ENCODE measurements around the gene CDCA4. TPM values are rescaled to one million over a fixed set of nuclear protein-coding genes. Genes with fewer than 3 reads are reported as not detected.

The CDCA4 gene
- polyA plus RNA-seq, 10 donors, result 11.0 to 29.9 (median 16.7) TPM

DNA sequence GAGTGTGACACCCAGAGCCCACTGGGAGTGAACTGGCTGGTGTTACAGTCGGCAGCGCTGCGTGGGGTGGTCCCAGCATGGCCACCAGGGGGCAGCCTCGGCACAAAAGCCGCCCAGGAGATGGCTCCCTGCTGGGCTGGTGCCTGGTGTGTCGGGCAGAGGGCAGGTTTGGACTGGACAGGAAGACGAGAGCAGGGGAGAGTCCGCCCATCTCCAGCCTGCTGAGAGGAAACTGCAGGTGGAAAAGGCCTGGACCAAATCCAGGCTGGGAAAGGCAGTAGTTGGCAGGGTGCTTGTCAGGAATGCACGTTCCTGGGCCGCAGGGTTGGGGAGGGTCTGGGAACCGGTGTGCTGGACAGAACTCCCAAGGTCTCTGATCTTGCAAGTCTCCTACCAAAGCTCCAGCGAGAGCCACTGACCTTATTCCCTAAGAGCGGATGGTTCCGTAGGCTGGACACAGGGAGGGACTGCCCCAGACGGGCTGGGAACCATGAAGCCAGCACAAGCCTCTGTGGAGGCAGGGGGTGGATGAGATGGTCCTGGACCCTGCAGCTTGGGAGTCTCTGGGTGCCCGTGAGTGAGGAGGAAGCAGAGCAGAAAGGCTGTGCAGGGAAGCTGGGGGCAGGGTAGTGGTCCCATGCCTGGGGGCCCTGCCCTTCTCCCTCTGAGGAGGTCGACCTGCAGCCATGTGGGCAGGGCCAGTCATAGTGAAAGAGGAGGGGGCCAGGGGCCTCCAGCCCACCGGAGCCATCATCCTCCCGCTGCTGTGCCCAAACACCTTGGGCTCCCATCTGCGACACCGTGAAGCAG is 44.5 kb downstream of the CDCA4 start:
- peak in 2 of 3 donors; percentile 71 to 78 for DNase-seq

GRCh38 chr14:104975481-104976197 is 45.2 kb downstream of the CDCA4 start:
- peak in 1 of 3 donors; percentile 14 for DNase-seq

- peak in 1 of 3 donors; percentile 10 for DNase-seq
These were observed 46.1 kb downstream of the CDCA4 start for GRCh38 chr14:104974665-104975390.

DNA sequence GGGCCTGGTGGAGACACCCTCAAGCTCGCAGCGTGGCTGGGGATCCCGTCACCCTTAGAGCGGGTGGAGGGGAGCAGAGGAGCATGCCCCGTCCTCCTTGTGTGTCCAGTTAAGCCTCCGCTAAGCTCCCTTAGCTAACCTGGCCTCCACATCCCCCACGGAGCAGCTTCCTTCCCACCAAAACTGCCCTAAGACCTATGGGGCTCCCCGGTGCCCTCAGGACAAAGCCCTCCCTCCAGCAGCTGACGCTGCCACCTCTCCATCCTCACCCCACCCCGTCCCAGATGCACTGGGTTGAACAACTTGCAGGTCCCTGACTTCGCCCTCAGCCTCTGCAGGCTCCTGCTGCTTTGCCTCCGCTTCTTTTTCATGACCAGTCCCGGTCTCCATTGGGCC is 46.7 kb downstream of the CDCA4 start:
- no peak for DNase-seq

- DNase-seq, result peak; percentile 63 to 91 (median 87)
These were observed 47.3 kb downstream of the CDCA4 start for GRCh38 chr14:104973385-104974145.

- DNase-seq, result peak in 1 of 3 donors; percentile 88
These were observed 47.8 kb downstream of the CDCA4 start for GRCh38 chr14:104973135-104973384.

DNA sequence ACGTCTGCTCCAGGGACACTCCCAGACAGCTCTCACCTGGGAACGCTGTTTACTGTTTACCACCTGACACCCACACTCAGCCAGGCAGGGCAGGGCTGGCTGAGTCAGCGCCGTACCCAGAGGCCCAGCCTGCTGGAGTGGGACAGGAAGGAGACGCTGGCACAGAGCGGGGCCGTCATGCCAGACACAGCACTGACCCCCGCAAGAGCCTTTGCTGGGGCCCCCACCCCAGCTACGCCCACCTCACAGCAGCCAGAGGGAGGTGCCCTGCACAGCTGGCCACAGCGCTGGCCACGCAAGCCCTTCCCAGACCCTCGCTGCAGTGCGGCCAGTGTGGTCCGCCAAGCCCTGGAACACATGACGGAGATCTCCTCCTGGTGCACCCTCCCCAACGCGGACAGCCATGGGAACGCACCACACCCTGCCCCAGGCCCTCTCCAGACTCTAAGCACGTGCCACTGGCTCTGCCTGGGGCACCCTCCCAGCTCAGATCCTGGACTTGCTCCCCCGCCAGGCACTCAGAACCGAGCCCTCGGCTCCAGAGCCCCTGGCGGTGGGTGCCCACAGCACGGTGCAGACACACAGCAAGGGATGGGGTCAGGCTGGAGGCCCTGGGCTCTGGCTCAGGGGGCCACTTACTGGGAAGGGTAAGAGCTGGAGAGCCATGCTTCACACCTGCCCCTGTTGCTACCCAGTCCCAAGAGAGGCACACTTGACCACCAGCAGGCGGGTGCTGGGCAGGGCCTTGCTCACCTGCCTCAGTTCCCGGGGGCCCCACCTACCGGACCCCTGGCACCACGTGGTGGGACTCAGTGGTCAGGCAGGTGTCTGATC is 48.4 kb downstream of the CDCA4 start:
- peak in 1 of 3 donors; percentile 71 for DNase-seq

GRCh38 chr14:104971447-104972240 is 49.2 kb downstream of the CDCA4 start:
- peak in 1 of 3 donors; percentile 26 for DNase-seq

DNA sequence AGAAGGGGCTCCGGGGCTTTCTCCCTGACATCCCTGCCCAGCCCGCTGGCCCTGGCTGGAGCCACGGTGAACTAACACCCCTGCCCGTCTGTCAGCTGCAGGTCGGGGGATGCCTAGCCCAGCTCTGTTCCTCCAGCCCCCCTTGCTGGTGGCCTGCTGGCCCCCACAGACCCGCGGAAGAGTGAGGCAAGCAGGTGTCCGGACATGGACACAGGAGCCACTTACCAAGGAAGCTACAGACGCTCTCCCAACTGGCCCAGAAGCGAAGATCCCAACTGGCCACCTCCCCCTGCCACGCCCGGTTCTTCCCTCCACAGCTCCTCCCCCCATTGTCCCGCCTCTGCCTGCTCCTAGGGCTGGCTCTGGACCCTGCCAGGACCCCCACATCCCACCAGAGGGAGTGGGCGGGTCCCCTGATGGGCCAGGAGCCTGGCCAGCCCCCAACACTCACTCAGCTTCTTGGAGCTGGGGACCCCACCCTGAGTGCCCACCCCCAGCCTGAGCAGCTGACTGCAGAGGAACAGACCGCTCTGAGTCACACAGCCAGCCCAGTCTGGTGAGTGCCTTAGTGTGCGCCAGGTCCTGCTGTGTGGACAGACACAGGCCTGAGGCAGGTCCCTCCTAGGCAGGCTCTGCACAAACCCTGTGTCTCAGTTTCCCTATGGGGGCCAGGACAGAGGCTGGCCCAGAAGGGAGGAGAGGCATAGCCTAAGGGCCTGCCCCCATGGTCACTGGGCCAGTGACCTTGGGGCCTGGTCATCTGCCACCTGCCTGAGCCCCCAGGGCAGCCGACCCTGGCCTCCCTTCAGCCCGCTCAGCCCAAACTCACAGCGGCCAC is 50.4 kb downstream of the CDCA4 start:
- DNase-seq, result peak; percentile 70 to 90 (median 79)

DNA sequence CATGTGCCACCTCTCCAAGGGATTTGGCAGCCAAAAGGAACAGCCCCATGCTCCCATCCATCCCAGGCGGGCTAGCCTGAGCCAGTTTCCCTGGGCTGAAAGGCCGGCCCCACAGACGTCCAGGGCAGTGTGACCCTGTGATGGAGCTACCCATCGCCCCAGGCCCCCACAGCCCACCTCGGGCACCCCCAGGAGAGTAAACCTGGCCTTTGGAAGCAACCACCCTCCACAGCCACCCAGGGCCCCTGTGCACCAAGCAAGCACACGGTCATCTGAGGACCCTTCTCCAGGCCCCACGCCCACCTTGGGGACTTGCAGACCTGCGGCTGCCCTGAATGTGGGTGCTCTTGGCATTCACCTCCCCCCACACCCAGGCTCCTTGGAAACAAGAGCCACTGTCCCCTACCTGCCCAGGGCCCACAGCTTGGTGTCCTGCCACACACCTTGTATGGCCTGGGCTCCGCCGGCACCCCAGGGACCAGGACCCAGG is 51.1 kb downstream of the CDCA4 start:
- no peak for DNase-seq

DNA sequence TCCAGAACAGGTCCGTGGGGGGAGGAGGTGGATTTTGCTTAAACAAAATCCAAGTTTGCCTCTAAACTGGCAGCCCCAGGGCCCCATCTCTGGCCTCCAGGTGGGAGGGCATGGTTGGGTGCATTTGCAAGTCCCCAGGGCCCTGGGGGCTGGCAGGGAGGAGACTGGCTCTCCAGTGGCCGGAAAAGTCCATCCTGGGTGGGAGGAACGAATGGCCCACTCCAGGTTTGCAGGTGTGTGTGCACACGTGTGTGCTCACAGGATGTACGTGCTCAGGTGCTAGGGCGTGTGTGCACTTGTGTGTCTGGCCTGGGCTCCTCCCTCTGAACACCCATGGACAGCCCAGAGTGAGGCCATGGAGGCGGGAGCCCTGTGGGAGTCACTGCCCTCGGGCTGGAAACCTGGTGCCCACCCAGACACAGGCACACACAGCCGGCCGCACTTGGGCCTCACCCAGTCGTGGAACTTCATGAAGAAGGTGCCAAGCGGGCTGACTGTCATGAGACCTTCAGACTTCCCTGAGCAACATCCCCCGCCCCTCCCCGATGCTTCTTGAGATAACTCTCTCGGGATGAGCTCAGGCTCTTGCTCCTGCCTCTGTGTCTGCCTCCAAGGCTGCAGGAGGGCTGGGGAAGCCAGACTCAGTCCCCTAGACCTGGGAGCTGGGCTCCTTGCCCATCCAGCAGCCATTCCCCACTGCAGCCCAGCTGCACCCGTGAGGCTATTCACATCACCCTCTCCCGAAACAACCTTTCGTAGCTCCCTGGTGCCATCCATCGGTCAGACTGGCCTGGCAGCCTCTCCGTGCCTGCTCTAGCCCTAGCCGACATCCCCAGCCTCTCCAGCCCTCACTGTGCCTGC is 52.1 kb downstream of the CDCA4 start:
- DNase-seq, result peak in 1 of 3 donors; percentile 36

DNA sequence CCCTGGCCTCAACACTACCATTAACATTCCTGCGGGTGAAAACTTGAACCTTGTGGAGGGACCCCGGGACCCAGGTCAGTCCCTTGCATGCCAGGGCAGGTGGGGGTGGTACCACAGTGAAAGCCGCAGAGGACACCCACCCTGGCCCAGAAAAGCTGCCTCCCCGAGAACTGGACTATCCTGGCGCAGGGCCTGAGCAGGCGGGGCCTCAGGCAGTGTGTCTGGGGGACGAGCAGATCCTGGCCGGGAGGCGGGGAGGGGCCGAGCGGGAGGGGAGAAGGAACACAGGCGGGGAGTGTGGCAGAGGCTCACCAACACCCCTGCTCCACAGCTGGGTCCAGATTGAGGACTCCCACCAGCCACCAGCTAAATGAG is 52.7 kb downstream of the CDCA4 start:
- DNase-seq, result peak; percentile 62 to 88 (median 76)

DNA sequence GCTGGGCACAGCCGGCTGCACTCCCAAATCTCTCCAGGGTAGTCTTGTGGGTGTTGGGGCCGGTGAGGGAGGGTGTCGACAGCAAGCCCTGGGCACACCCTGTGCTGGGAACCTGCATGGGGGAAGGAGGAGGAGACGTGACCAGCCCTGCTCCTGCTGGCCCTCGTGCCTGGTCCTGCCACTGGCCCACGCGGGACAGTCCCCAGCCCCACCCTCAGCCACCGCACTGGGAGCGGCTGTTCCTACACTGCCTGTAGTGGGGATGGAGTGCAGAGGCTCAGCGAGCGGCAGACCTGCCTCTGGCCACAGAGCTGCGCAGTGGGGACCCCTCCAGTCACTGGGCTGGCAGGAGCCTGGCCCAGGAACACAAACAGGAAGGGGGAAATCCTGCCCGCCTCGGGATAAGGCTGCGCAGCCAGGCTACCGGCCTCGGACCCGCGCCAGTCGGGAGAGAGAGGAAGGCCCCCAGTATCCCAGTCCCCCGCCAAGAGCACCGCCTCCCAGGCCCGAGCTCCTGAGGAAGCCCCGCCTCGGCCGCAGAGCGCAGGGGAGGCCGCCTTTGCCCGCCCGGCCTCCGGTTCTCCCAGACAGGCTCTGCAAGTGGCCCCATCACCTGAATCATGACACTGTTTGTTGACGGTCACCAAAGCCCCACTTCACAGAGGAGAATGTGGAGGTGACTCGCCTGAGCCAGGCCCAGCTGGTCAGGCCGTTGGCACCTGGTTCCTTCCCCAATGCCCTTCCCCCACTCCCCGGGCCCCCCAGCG is 53.3 kb downstream of the CDCA4 start:
- peak; percentile 38 to 77 (median 58) for DNase-seq

DNA sequence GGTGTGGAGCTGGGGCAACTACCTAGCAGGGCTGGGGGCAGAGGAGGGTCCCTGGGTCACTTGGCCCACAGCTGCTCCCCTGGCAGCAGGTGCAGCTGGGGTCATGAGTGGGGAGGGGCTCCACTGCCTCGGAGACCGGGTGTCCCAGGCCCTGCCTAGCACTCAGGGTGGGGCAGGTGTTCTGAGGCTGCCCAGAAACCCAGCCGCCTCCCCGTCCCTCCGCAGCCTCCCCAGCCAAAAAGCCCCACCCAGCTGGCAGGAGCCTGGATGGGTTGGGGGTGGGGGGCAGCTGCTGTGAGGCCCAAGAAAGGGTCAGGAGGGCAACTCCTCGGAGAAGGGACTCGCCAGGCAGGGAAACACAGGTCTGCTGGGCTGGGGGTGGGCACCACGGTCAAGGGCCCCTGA is 53.9 kb downstream of the CDCA4 start:
- peak in 1 of 3 donors; percentile 22 for DNase-seq

- no peak for DNase-seq
These were observed 54.5 kb downstream of the CDCA4 start for GRCh38 chr14:104966261-104966865.

- peak in 1 of 3 donors; percentile 8 for DNase-seq
These were observed 55.2 kb downstream of the CDCA4 start for GRCh38 chr14:104965561-104966231.

Measured in muscle of back (tissue), 11 donors.